HG02852 (cell line): ENCODE measurements around the gene SPOP.
"Not testable (repeated sequence)": the region's sequence is repeated elsewhere in the genome, so short reads cannot be mapped to it uniquely, and the experiment has no call there.

Experiments used
- ATAC-seq: cut with Tn5 transposase; IDR thresholded peaks from one replicate; pipeline ENCODE4 v1.9.1; 2021; ENCODE audit warnings: mild to moderate bottlenecking, moderate library complexity; ENCODE audit not compliant: unreplicated experiment

SPOP gene

DNA sequence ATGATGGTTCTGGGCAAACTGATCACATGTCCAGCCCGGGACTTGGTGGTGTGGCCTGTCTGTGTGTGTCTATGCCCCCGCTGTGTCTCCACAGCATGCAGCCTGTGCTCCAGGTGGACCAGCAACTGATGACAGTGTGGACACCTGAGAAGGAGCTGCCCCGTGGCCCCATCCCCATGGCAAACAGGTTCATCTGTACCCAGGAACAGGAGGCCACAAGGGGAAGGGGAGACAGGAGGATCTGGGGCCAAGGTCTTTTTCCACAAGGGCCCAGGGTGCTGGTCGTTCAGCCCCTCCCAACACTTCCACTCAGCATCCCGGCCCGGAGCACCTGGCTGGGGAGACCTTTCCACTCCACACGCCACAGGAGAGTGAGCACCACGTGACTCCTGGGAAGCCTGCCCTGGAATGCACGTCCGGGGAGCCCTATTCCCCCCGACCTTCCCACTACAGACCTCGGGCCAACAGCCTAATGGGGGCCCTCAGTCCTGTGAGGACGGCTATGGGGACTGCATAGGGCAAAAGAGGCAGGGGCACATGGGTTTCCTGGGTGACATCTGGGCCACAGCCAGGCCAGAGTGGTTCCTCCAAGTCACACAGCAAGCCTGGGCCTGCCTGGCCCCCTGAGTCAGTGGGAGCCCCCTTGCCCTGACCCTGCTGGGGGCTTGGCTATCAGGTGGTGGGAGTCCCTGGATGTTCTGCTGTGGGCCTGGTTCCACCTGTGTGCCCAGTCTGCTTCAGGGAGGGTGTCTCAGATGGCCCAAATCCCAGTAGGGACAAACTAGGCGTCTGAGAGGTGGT is 123.0 kb downstream of the SPOP start:
- ATAC-seq: no peak

- no peak for ATAC-seq
Measured at GRCh38 chr17:49553676-49554335, 124.1 kb downstream of the SPOP start.

- ATAC-seq: no peak
Measured at GRCh38 chr17:49552070-49552751, 125.7 kb downstream of the SPOP start.

- no peak for ATAC-seq
Measured at GRCh38 chr17:49551221-49552069, 126.5 kb downstream of the SPOP start.

DNA sequence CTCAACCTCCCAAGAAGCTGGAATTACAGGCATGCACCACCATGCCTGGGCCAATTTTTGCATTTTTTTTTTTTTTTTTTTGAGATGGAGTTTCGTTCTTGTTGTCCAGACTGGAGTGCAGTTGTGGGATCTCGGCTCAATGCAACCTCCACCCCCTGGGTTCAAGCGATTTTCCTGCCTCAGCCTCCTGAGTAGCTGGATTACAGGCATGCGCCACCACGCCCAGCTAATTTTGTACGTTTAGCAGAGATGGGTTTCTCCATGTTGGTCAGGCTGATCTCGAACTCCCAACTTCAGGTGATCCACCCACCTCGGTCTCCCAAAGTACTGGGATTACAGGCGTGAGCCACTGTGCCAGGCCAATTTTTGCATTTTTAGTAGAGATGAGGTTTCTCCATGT is 127.1 kb downstream of the SPOP start:
- ATAC-seq: not testable (repeated sequence)

GRCh38 chr17:49549691-49550678 is 127.9 kb downstream of the SPOP start:
- no peak for ATAC-seq

GRCh38 chr17:49549311-49549605 is 128.6 kb downstream of the SPOP start:
- ATAC-seq: no peak
